Lower leg skin (tissue), 4 donors: ENCODE data around the gene GOSR1. TPM values are rescaled to one million over a fixed set of nuclear protein-coding genes. Genes with fewer than 3 reads are reported as not detected.
"Not testable (repeated sequence)": the region's sequence is repeated elsewhere in the genome, so short reads cannot be mapped to it uniquely, and the experiment has no call there.

Experiments
- DNase-seq, 2 donors: peaks; one replicate each; pipeline ENCODE4 v3.0.0-alpha.2; 2019; ENCODE audit warnings: low spot score in 2 of 2
- H3K4me3 ChIP-seq: fragments of 200-600 bp; sonication (generic); 2 replicates; pipeline ENCODE4 v1.5.1; 2017; ENCODE audit warnings: mild to moderate bottlenecking, low read depth; ENCODE audit not compliant: poor library complexity, severe bottlenecking
- CTCF ChIP-seq, 3 donors: fragments of 450-650 bp; IDR thresholded peaks; one replicate each; pipeline ENCODE4 v1.5.1; 2016; ENCODE audit warnings: antibody characterized with exemption in 3 of 3, mild to moderate bottlenecking in 3 of 3, moderate library complexity in 2 of 3
- POLR2A ChIP-seq, 2 donors: fragments of 450-650 bp; IDR thresholded peaks; one replicate each; pipeline ENCODE4 v1.6.1; 2016 to 2017; ENCODE audit warnings: antibody characterized with exemption in 2 of 2, mild to moderate bottlenecking in 1 of 2, moderate library complexity in 1 of 2
- WGBS, 2 donors: methylation state at CpG; one replicate each; pipeline ENCODE4 v1.1.5; 2018; 5-methylcytosine and 5-hydroxymethylcytosine counted together
- intact Hi-C: fragments of 100-400 bp; cut with DNase I; formaldehyde crosslinking; loops from one replicate; pipeline ENCODE4 v1.15.0; 2023; ENCODE audit warnings: low total_unique reads
- total RNA-seq, 4 donors: library from RNA; depleted of rRNA; stranded (reverse); fragments of >200 nt; gene quantifications; one replicate each; pipeline ENCODE4 v1.1.0, GENCODE V29; 2016

The GOSR1 gene
- total RNA-seq, 4 donors from 2014 or later = 19.6 to 41.6 (median 35.7) TPM

- intact Hi-C loops = no loop called here
- TF ChIP-seq POLR2A (IDR thresholded peaks at IDR 0.05) = no peak
- no peak for TF ChIP-seq CTCF (IDR thresholded peaks at IDR 0.05)
- H3K4me3 ChIP-seq = no peak overlapping the region
- no peak for DNase-seq
- 73 to 93% methylated on average over 2 of the region's 2 CpGs for WGBS, 2 donors
These were observed 67.8 kb downstream of the GOSR1 start for GRCh38 chr17:30545024-30545423.

GRCh38 chr17:30547778-30548573, 70.8 kb downstream of the GOSR1 start:
- intact Hi-C loops = no loop called here
- WGBS, 2 donors = 92 to 97% methylated on average over 11 to 15 of the region's 15 CpGs
- DNase-seq = peak in 1 of 2 donors; percentile 63
- no peak overlapping the region for H3K4me3 ChIP-seq
- TF ChIP-seq POLR2A (IDR thresholded peaks at IDR 0.05) (no peak), CTCF (IDR thresholded peaks at IDR 0.05) (no peak)

GRCh38 chr17:30549181-30549580, 72.0 kb downstream of the GOSR1 start:
- H3K4me3 ChIP-seq, intact Hi-C loops: not testable (repeated sequence)
- peak in 1 of 2 donors; percentile 15 for DNase-seq
- 88 to 92% methylated on average over 4 of the region's 4 CpGs for WGBS, 2 donors

GRCh38 chr17:30549864-30550511, 72.8 kb downstream of the GOSR1 start:
- intact Hi-C loops = no loop called here
- WGBS, 2 donors = 81 to 84% methylated on average over 15 of the region's 15 CpGs
- H3K4me3 ChIP-seq = no peak overlapping the region
- peak in 1 of 2 donors; percentile 14 for DNase-seq
- TF ChIP-seq CTCF (IDR thresholded peaks at IDR 0.05) (no peak), POLR2A (IDR thresholded peaks at IDR 0.05) (no peak)

GRCh38 chr17:30550512-30551273, 73.5 kb downstream of the GOSR1 start:
- 59 to 63% methylated on average over 9 to 10 of the region's 10 CpGs for WGBS, 2 donors
- H3K4me3 ChIP-seq = no peak overlapping the region
- intact Hi-C loops = no loop called here
- TF ChIP-seq POLR2A (IDR thresholded peaks at IDR 0.05) (no peak), CTCF (IDR thresholded peaks at IDR 0.05) (no peak)
- DNase-seq = peak in 1 of 2 donors; percentile 78

- 87 to 91% methylated on average over 9 of the region's 9 CpGs for WGBS, 2 donors
- H3K4me3 ChIP-seq, intact Hi-C loops: not testable (repeated sequence)
- DNase-seq = peak in 1 of 2 donors; percentile 56
These were observed 74.2 kb downstream of the GOSR1 start for GRCh38 chr17:30551274-30551995.
